ACC112 (cell line): ENCODE measurements around the gene IL6R.

ENCODE experiments used
- H2AFZ ChIP-seq: fragments of 200-600 bp; sonication (generic); one replicate; pipeline ENCODE4 v1.6.0; 2017; ENCODE audit warnings: antibody characterized with exemption, low read length; ENCODE audit not compliant: unreplicated experiment
- H3K27ac ChIP-seq: fragments of 200-600 bp; sonication (generic); 2 replicates; pipeline ENCODE4 v1.5.1; 2014; ENCODE audit warnings: low read depth, mild to moderate bottlenecking, antibody characterized with exemption, low read length, moderate library complexity
- H3K27me3 ChIP-seq: fragments of 200-600 bp; sonication (generic); 2 replicates; pipeline ENCODE4 v1.6.1; 2014; ENCODE audit warnings: mild to moderate bottlenecking, antibody characterized with exemption, low read length, moderate library complexity, mixed read lengths; ENCODE audit not compliant: insufficient read depth
- H3K36me3 ChIP-seq: fragments of 200-600 bp; sonication (generic); 2 replicates; pipeline ENCODE4 v1.6.1; 2016; ENCODE audit warnings: mild to moderate bottlenecking, antibody characterized with exemption, low read length, moderate library complexity, mixed read lengths; ENCODE audit not compliant: insufficient read depth
- H3K4me1 ChIP-seq: fragments of 200-600 bp; sonication (generic); one replicate; pipeline ENCODE4 v1.6.1; 2016; ENCODE audit warnings: low read length, mixed read lengths; ENCODE audit not compliant: insufficient read depth, unreplicated experiment, control insufficient read depth
- H3K4me3 ChIP-seq: fragments of 200-600 bp; sonication (generic); 2 replicates; pipeline ENCODE4 v1.5.1; 2014; ENCODE audit warnings: mild to moderate bottlenecking, low read depth, low read length
- H3K79me2 ChIP-seq: fragments of 200-600 bp; sonication (generic); one replicate; pipeline ENCODE4 v1.6.0; 2016; ENCODE audit warnings: low read length; ENCODE audit not compliant: control insufficient read depth, unreplicated experiment, insufficient read depth

Gene IL6R

DNA sequence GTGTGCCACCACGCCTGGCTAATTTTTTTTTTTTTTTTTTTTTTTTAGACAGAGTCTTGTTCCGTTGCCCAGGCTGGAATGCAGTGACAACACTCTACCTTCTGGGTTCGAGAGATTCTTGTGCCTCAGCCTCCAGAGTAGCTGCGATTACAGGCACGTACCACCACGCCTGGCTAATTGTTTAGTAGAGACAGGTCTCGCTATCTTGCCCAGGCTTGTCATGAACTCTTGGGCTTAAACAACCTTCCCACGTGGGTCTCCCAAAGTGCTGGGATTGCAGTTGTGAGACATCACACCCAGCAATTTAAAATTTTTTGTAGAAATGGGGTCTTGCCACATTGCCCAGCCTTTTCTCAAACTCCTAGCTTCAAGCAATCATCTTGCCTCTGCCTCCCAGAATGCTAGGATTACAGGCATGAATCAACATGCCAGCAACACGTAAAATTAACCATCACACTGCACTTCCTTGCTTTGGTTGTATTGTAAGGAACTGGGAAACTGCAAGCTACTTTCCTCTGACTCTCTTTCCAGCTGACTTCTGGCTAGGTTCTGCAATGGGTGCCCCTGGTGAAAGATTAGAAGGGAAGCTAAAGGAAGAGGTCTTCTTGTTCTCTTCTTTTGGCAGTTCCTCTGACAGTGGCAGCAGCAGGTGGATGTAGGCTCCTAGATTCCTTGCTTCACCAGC, 13.9 kb upstream of the IL6R start:
- no peak overlapping the region for H3K27ac ChIP-seq

DNA sequence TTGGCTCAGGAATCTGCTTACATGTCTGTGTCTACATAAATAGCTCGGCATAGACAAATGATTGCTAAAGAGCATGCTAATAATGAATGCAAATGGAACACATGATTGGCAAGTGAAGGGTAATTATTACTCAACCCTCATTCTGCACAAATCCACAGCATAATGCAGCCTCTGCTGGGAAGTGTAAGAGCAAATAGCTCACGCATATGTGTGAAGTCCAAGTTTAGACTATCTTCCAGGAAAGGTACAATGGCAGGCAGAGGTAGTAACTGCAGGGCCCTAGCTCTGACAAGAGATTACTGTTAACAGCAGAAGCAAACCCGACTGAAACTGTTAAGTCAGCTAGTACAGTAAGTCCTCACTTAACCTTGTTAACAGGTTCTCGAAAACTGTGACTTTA, 7.0 kb upstream of the IL6R start:
- Histone ChIP-seq H3K27ac (no peak overlapping the region), H3K27me3 (no peaks in the 10 kb centered on the region), H3K79me2 (no peaks in the 10 kb centered on the region), H2AFZ (no peak overlapping the region), H3K4me1 (no peaks in the 10 kb centered on the region), H3K36me3 (no peaks in the 10 kb centered on the region), H3K4me3 (no peak overlapping the region)

More for the DNA sequence above, 13.9 kb upstream of the IL6R start:
- no peaks in the 10 kb centered on the region for H3K36me3 ChIP-seq
- H3K79me2 ChIP-seq, result no peaks in the 10 kb centered on the region
- H2AFZ ChIP-seq, result no peak overlapping the region
- no peak overlapping the region for H3K4me3 ChIP-seq
- H3K4me1 ChIP-seq, result no peaks in the 10 kb centered on the region
- H3K27me3 ChIP-seq, result no peaks in the 10 kb centered on the region

DNA sequence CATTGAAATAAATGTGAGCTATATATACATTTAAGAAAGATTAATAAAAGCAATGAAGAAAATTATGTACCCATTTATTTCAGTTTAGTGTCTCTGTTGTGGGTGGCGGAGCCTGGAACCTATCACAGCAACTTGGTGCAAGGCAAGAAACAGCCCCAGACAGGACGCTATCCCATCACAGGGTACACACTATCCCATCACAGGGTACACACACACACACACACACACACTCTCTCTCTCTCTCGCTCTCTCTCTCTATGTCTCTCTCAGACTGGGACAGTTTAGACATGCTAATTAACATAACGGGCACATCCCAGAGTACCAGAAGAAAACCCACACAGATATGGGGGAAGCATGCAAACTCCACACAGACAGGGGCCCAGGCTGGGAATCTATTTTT, 6.5 kb upstream of the IL6R start:
- Histone ChIP-seq H3K36me3 (no peaks in the 10 kb centered on the region), H3K4me3 (no peak overlapping the region), H3K27me3 (no peaks in the 10 kb centered on the region), H3K4me1 (no peaks in the 10 kb centered on the region), H2AFZ (no peak overlapping the region), H3K79me2 (no peaks in the 10 kb centered on the region), H3K27ac (no peak overlapping the region)

DNA sequence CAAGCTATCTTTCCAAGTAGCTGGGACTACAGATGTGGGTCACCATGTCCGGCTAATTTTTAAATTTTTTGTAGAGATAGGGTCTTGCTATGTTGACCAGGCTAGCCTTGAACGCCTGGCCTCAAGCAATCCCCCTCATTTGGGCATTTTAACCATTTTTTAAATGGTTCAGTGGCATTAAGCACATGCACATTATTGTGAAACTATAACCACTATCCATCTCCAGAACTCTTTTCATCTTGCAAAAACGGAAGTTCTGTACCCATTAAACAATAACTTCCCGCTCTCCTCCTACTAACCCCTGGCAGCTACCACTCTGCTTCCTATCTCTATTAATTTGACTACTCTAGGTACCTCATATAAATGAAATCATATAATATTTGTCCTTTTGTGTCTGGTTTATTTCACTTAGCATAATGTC, 4.8 kb upstream of the IL6R start:
- no peaks in the 10 kb centered on the region for H3K79me2 ChIP-seq
- H3K4me1 ChIP-seq, result no peaks in the 10 kb centered on the region
- H3K27me3 ChIP-seq, result no peaks in the 10 kb centered on the region
- no peak overlapping the region for H2AFZ ChIP-seq
- no peak overlapping the region for H3K27ac ChIP-seq
- no peaks in the 10 kb centered on the region for H3K36me3 ChIP-seq
- no peak overlapping the region for H3K4me3 ChIP-seq

DNA sequence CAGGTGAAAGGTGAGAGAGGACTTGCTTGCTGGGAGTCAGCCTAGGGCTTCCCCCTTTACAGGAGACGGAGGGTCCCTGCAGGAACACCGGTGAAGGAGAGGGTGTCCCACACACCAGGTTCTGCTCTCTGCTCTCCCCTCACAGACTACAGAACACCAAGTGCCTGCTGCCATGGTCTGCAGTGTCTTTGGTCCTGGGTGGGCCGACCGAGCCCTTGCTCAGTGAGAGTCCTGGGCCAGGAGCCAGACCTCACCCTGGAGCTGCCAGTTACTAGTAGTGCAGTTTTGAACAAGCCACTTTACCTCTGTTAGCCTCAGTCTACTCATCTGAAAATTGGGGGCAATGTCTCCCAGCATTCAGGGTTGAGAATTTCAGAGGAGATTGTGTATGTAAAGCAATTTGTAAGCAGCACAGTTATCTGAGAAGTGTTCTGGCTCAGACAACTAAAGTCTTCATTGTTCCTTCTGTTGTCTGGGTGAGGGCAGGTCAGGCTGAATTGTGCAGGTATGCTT, 2.7 kb upstream of the IL6R start:
- Histone ChIP-seq H3K27ac (no peak overlapping the region), H3K4me1 (peaks cover 11% of the 10 kb centered on the region), H2AFZ (no peak overlapping the region)

DNA sequence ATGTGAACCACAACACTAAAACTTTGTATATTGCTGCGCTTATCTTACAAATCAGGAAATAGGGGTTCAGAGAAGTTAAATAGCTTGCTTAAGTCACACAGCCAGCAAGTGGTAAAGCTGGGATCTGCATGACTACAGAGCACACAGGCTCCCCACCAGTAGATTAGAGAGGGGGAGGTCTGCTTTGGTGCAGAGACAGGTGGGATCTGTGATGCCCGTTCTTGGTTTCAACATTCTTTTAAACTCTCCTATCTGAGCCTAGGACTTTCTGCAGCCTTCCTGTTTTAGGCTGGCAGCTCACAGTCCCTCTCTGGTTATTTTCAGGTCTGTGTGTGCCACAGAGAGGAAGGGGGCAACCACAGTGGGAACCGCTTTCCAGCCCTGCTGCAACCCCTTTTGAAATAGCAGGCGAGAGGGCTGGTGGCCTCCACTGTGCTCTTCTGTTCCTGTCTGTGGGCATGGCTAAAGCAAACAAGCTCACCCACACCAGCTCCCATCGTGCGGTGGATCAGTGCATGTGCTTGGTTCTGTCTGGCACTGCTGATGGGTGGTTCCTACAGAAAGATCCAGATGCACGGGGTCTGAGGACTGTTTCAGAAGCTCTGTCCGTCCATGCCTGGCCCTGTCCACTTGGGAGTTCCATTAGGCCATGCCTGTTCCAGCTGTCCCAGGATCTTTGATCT, 1.7 kb upstream of the IL6R start:
- Histone ChIP-seq H3K27me3 (no peaks in the 10 kb centered on the region), H3K4me3 (no peak overlapping the region), H3K4me1 (peaks cover 21% of the 10 kb centered on the region), H3K79me2 (peaks cover 19% of the 10 kb centered on the region), H3K36me3 (no peaks in the 10 kb centered on the region), H3K27ac (no peak overlapping the region), H2AFZ (no peak overlapping the region)

More for the DNA sequence above, 2.7 kb upstream of the IL6R start:
- Histone ChIP-seq H3K4me3 (no peak overlapping the region), H3K27me3 (no peaks in the 10 kb centered on the region), H3K36me3 (no peaks in the 10 kb centered on the region), H3K79me2 (peaks cover 10% of the 10 kb centered on the region)

DNA sequence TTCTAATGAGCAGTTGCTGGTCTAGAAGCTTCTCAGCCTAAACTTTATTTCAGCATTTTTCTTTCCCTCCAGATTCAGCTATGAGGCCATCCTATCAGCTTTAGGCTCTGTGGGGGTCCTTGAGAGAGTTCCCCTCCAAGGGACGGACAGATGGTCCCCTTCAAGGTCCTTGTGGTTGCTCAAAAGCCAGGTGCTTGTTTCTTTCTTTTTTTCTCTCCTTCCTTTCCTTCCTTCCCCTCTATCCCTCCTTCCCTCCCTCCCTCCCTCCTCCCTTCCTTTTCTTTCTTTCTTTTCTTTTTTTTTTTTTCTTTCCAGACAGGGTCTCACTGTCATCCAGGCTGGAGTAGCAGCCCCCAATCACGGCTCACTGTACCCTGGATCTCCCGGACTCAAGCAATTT, 1.2 kb upstream of the IL6R start:
- no peak overlapping the region for H2AFZ ChIP-seq
- peaks cover 23% of the 10 kb centered on the region for H3K79me2 ChIP-seq
- H3K4me1 ChIP-seq, result peaks cover 23% of the 10 kb centered on the region
- no peak overlapping the region for H3K4me3 ChIP-seq
- H3K27me3 ChIP-seq, result no peaks in the 10 kb centered on the region
- no peak overlapping the region for H3K27ac ChIP-seq
- H3K36me3 ChIP-seq, result no peaks in the 10 kb centered on the region

DNA sequence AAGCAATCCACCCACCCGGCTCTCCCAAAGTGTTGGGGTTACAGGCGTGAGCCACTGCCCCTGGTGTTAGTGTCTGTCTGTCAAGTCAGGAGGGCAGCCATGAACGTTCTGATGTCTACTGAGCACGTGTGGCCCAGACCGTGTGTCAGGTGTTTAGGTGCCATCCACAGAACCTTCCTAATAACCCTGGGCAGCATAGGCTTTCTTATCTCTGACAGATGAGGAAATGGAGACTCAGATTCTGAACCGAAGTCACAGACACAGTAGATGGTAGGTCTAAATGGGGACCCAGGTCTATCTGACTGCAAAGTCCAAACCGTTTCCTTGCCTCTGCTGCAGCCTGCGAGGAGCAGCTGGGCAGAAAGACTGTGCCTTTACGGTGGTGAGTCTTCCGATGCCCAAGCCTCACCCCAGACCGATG, 622 bp upstream of the IL6R start:
- Histone ChIP-seq H3K4me3 (peak overlapping the region; percentile 94), H3K36me3 (no peaks in the 10 kb centered on the region), H3K79me2 (peaks cover 27% of the 10 kb centered on the region), H2AFZ (peak overlapping the region; percentile 43), H3K27me3 (no peaks in the 10 kb centered on the region), H3K27ac (peak overlapping the region; percentile 92; the same call in 1 of the 2 replicates), H3K4me1 (peaks cover 23% of the 10 kb centered on the region)

DNA sequence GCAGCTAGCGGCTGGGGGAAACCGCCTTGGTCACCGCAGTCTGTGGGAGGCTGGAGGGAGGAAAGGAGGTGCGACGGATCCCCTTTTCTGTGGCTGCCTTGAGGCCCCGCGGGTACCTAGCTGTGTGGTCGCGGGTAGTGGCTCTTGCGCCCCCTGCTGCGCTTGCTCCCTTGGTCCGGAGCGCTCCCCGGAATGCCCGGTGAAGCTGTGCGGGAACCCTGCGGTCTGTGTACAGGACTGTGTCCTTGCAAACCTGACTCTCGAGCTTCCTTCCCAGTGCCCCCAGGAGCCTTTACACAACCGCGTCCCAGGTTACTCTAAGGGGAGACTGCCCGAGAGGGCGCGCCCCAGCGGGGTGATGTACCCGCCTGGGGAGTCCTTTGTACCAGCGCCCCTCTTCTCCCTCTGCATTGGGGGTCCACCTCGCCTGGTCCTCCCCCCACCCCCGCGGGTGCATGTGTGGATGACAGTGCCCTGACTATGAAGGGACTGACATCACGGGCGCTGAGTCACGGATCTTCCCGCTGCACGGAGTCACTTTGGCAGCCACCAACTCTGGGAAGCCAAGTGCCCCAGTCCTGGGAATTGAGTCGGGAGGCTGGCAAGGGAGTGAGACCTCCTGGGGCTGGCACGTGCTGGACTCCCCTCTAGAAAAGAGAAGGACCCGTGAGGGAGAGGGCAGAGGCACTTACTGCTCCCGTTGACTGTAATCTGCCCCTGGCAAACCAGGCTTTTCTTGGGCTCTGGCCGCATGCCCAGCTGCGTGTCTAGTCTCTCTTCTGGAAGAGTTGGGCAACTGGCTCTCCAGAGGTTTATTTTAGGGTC, 816 bp downstream of the IL6R start:
- no peaks in the 10 kb centered on the region for H3K36me3 ChIP-seq
- peak overlapping the region; percentile 1 for H2AFZ ChIP-seq
- H3K27me3 ChIP-seq, result no peaks in the 10 kb centered on the region
- peaks cover 23% of the 10 kb centered on the region for H3K4me1 ChIP-seq
- peaks cover 31% of the 10 kb centered on the region for H3K79me2 ChIP-seq
- H3K27ac ChIP-seq, result peak overlapping the region; percentile 92
- H3K4me3 ChIP-seq, result peak overlapping the region; percentile 94

DNA sequence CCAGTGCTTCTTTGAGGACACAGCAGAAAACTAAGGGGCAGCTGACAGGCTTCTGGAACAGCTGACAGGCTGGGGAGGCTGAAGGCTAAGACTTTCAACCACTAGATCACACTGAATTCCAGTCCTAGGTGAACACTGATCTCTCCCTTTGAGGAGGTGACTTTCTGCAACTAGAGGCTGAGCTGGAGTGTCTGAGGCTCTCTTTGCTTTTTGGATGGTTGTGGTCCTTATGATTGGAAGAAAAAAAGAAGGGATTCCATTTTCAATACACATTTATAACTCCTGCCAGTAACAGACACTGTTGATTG, 1.4 kb downstream of the IL6R start:
- Histone ChIP-seq H3K27ac (peak overlapping the region; percentile 92), H3K4me3 (peak overlapping the region; percentile 94), H3K36me3 (no peaks in the 10 kb centered on the region), H3K4me1 (peaks cover 23% of the 10 kb centered on the region), H3K79me2 (peaks cover 31% of the 10 kb centered on the region), H2AFZ (no peak overlapping the region), H3K27me3 (no peaks in the 10 kb centered on the region)
